DOHH2 (cell line): ENCODE data around the gene C1QTNF2.

ENCODE experiments used
- H3F3A ChIP-seq: fragments of 200-600 bp; sonication (generic), shearing (Covaris generic); 2 replicates; pipeline ENCODE4 v1.6.0; 2016; ENCODE audit warnings: antibody characterized with exemption, mild to moderate bottlenecking; ENCODE audit not compliant: control insufficient read depth, insufficient read depth
- H3K27ac ChIP-seq: fragments of 200-600 bp; sonication (generic); 2 replicates; pipeline ENCODE4 v1.5.1; 2014; ENCODE audit warnings: low read depth, mild to moderate bottlenecking, low read length, moderate library complexity
- H3K27me3 ChIP-seq: fragments of 200-600 bp; sonication (generic); 2 replicates; pipeline ENCODE4 v1.6.1; 2014; ENCODE audit warnings: mild to moderate bottlenecking, low read length, mixed read lengths; ENCODE audit not compliant: control insufficient read depth
- H3K36me3 ChIP-seq: fragments of 200-600 bp; sonication (generic); 2 replicates; pipeline ENCODE4 v1.6.1; 2014; ENCODE audit warnings: mild to moderate bottlenecking, low read length, moderate library complexity, mixed read lengths; ENCODE audit not compliant: control insufficient read depth
- H3K4me1 ChIP-seq: fragments of 200-600 bp; sonication (generic); 2 replicates; pipeline ENCODE4 v1.6.1; 2014; ENCODE audit warnings: mild to moderate bottlenecking, low read length, mixed read lengths; ENCODE audit not compliant: control insufficient read depth
- H3K4me2 ChIP-seq: fragments of 200-600 bp; sonication (generic); 2 replicates; pipeline ENCODE4 v1.6.0; 2014; ENCODE audit warnings: mild to moderate bottlenecking, low read length, moderate library complexity
- H3K4me3 ChIP-seq: fragments of 200-600 bp; sonication (generic); 2 replicates; pipeline ENCODE4 v1.5.1; 2014; ENCODE audit warnings: mild to moderate bottlenecking, low read length, mixed read lengths
- H3K79me2 ChIP-seq: fragments of 200-600 bp; sonication (generic); 2 replicates; pipeline ENCODE4 v1.6.1; 2014; ENCODE audit warnings: mild to moderate bottlenecking, low read length, mixed read lengths; ENCODE audit not compliant: control insufficient read depth
- H3K9me2 ChIP-seq: fragments of 200-600 bp; sonication (generic); replicated peaks from 2 replicates; pipeline ENCODE4 v1.6.1; 2014; ENCODE audit warnings: mild to moderate bottlenecking, low read length, mixed read lengths; ENCODE audit not compliant: control insufficient read depth
- H3K9me3 ChIP-seq: fragments of 200-600 bp; sonication (generic); 2 replicates; pipeline ENCODE4 v1.6.1; 2014; ENCODE audit warnings: antibody characterized with exemption, low read length, mixed read lengths; ENCODE audit not compliant: control insufficient read depth, insufficient read depth
- H4K20me1 ChIP-seq: fragments of 200-600 bp; sonication (generic); 2 replicates; pipeline ENCODE4 v1.6.0; 2014; ENCODE audit warnings: low read depth, mild to moderate bottlenecking, antibody characterized with exemption, low read length, moderate library complexity; ENCODE audit not compliant: control insufficient read depth, insufficient read depth
- CTCF ChIP-seq: fragments of 200-600 bp; sonication (generic); IDR thresholded peaks from one replicate; pipeline ENCODE4 v1.5.1; 2014; ENCODE audit warnings: antibody characterized with exemption, mild to moderate bottlenecking, low read depth, low read length; ENCODE audit not compliant: poor library complexity, severe bottlenecking
- EZH2phosphoT487 ChIP-seq: fragments of 200-600 bp; sonication (generic); IDR thresholded peaks from 2 replicates; pipeline ENCODE4 v1.6.1; 2017; ENCODE audit warnings: borderline replicate concordance, mild to moderate bottlenecking, antibody characterized with exemption, low read length, moderate library complexity, mixed read lengths

The C1QTNF2 gene

DNA sequence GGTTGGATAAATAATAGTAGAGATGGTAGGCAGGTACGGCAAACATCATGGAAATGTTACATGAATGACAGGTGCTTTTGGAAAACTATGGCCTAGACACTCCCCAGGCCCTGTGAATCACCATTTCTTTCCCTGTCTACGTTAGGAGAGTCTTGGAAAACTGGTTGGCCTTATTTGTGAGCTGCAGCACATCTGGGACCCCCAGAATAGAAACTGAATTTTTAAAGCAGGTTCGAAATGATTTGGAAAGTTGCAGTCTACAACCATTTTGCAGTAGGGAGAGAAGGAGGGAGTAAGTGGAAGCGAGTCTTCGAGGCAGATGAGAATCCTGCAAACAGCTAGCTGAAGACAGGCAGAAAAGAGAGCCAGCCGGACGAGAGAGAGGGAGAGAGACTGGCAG, 13.0 kb downstream of the C1QTNF2 start:
- no peak overlapping the region for H3K4me3 ChIP-seq
- no peaks in the 10 kb centered on the region for H3K36me3 ChIP-seq
- no peak overlapping the region for H3K27ac ChIP-seq
- H3K79me2 ChIP-seq: no peaks in the 10 kb centered on the region
- H3K27me3 ChIP-seq: peaks cover 6% of the 10 kb centered on the region; the same call in 1 of the 2 replicates
- TF ChIP-seq CTCF (no peak), EZH2phosphoT487 (no peak)
- no peaks in the 10 kb centered on the region for H3K9me3 ChIP-seq
- no peaks in the 10 kb centered on the region for H3K9me2 ChIP-seq
- H4K20me1 ChIP-seq: no peaks in the 10 kb centered on the region
- H3F3A ChIP-seq: no peaks in the 10 kb centered on the region
- no peaks in the 10 kb centered on the region for H3K4me1 ChIP-seq
- H3K4me2 ChIP-seq: no peak overlapping the region

DNA sequence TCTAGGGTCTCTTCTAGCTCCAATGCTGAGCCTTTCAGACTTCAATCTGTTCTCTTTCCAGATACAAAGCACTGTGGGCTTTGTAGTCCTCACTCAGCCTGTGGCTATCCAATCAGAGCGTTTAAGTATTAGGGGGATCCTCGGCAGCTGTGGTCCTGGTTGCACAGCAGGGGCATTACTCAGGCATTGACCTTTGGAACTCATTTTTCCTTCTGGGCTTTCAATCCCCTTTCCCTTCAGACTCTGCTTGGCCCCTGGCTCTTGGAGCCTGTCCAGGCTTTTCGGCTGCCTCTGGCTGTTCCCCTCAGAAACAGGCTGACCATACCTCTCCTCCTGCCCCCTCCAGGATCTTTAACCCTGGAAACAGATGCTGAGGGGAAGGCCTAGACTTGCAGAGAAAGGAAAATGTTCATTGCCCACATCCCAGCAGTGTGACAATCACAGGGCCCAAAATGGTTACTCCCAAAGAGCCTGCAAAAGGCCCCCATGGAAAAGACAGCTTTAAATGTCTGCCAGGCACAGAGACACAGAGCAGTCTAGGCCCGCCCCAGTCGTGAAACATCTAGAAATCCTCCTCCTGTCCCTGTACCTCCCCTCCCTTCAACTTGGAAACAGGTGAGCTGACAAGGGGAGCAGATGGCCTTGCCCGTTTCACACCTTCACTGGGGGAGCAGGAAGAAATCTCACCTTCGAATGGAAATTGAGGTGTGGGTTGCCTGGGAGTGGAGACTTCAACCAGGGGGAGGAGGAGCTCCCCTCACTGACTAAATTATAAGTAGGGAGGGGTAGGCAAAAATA, 13.7 kb downstream of the C1QTNF2 start:
- peaks cover 6% of the 10 kb centered on the region; the same call in 1 of the 2 replicates for H3K27me3 ChIP-seq
- no peaks in the 10 kb centered on the region for H3K9me3 ChIP-seq
- no peaks in the 10 kb centered on the region for H4K20me1 ChIP-seq
- H3K27ac ChIP-seq: no peak overlapping the region
- H3K36me3 ChIP-seq: no peaks in the 10 kb centered on the region
- H3K4me2 ChIP-seq: no peak overlapping the region
- no peaks in the 10 kb centered on the region for H3F3A ChIP-seq
- no peak overlapping the region for H3K4me3 ChIP-seq
- H3K4me1 ChIP-seq: no peaks in the 10 kb centered on the region
- no peak for TF ChIP-seq CTCF
- no peak for TF ChIP-seq EZH2phosphoT487
- no peaks in the 10 kb centered on the region for H3K79me2 ChIP-seq
- H3K9me2 ChIP-seq: no peaks in the 10 kb centered on the region

- no peak overlapping the region for H3K27ac ChIP-seq
These were observed 15.8 kb downstream of the C1QTNF2 start for GRCh38 chr5:160354666-160355065.

More at GRCh38 chr5:160354666-160355065, 15.8 kb downstream of the C1QTNF2 start:
- Histone ChIP-seq H3K79me2 (no peaks in the 10 kb centered on the region), H4K20me1 (no peaks in the 10 kb centered on the region), H3K4me3 (no peak overlapping the region), H3K4me2 (no peak overlapping the region), H3K9me3 (no peaks in the 10 kb centered on the region), H3F3A (no peaks in the 10 kb centered on the region), H3K36me3 (no peaks in the 10 kb centered on the region), H3K4me1 (no peaks in the 10 kb centered on the region), H3K9me2 (no peaks in the 10 kb centered on the region), H3K27me3 (peaks cover 6% of the 10 kb centered on the region; the same call in 1 of the 2 replicates)
- no peak for TF ChIP-seq EZH2phosphoT487
- no peak for TF ChIP-seq CTCF
